Measurements from ENCODE around the gene JAK1.

- TF ChIP-seq CTCF (IDR thresholded peaks at IDR 0.05): no peak
- TF ChIP-seq EP300 (IDR thresholded peaks at IDR 0.05): no peak
- no peak for TF ChIP-seq POLR2AphosphoS5 (IDR thresholded peaks at IDR 0.05)
- no peak for TF ChIP-seq POLR2A (IDR thresholded peaks at IDR 0.05)
Measured at GRCh38 chr1:64928325-64928724, 38.0 kb downstream of the JAK1 start.
